Endodermal cell (in vitro differentiated cells): ENCODE measurements around the gene C19orf67. TPM values are rescaled to one million over a fixed set of nuclear protein-coding genes. Genes with fewer than 3 reads are reported as not detected.

Experiments used
- DNase-seq: peaks from one replicate; pipeline ENCODE4 v3.0.0-alpha.2; 2017
- H3K27ac ChIP-seq: 2 replicates; pipeline ENCODE4 v1.5.1; 2013; ENCODE audit warnings: mild to moderate bottlenecking, low read depth, low read length, moderate library complexity
- H3K27me3 ChIP-seq: 2 replicates; pipeline ENCODE4 v1.6.1; 2013; ENCODE audit warnings: mild to moderate bottlenecking, low read length, moderate library complexity; ENCODE audit not compliant: insufficient read depth, control insufficient read depth, poor library complexity, severe bottlenecking
- H3K36me3 ChIP-seq: 2 replicates; pipeline ENCODE4 v1.7.0; 2013; ENCODE audit warnings: mild to moderate bottlenecking, low read length, moderate library complexity; ENCODE audit not compliant: control insufficient read depth, insufficient read depth
- H3K4me1 ChIP-seq: one replicate; pipeline ENCODE4 v1.7.0; 2013; ENCODE audit warnings: low read length; ENCODE audit not compliant: control insufficient read depth, insufficient read depth
- H3K4me3 ChIP-seq: 2 replicates; pipeline ENCODE4 v1.5.1; 2013; ENCODE audit warnings: mild to moderate bottlenecking, low read length, moderate library complexity
- H3K9ac ChIP-seq: 2 replicates; pipeline ENCODE4 v1.6.1; 2013; ENCODE audit warnings: mild to moderate bottlenecking, low read length, moderate library complexity; ENCODE audit not compliant: poor library complexity, severe bottlenecking; ENCODE audit errors: extremely low read depth
- H3K9me3 ChIP-seq: 2 replicates; pipeline ENCODE4 v1.6.1; 2013; ENCODE audit warnings: mild to moderate bottlenecking, low read length, moderate library complexity; ENCODE audit not compliant: control insufficient read depth
- H3K27ac Mint-ChIP-seq: 2 replicates; pipeline ENCODE4 v1.8.0; 2020; ENCODE audit warnings: mixed read lengths
- H3K27me3 Mint-ChIP-seq: 2 replicates; pipeline ENCODE4 v1.8.0; 2021; ENCODE audit warnings: mild to moderate bottlenecking, mixed read lengths; ENCODE audit not compliant: insufficient read depth
- H3K36me3 Mint-ChIP-seq: 2 replicates; pipeline ENCODE4 v1.8.0; 2020; ENCODE audit warnings: low read depth, mixed read lengths
- H3K4me1 Mint-ChIP-seq: 2 replicates; pipeline ENCODE4 v1.8.0; 2020; ENCODE audit warnings: mixed read lengths
- H3K4me3 Mint-ChIP-seq: 2 replicates; pipeline ENCODE4 v1.8.0; 2020; ENCODE audit warnings: mild to moderate bottlenecking, moderate library complexity, mixed read lengths
- H3K9me3 Mint-ChIP-seq: 2 replicates; pipeline ENCODE4 v1.8.0; 2020; ENCODE audit warnings: mild to moderate bottlenecking, mixed read lengths
- CTCF ChIP-seq: fragments of 200-600 bp; sonication (generic); conservative IDR thresholded peaks from 2 replicates; pipeline ENCODE4 v1.5.0; 2021; ENCODE audit warnings: antibody characterized with exemption, mild to moderate bottlenecking
- WGBS, 2 experiments: methylation state at CpG; one replicate each; pipeline versions ENCODE4 v1.1.5 to v1.1.7; 2013; ENCODE audit warnings: missing lambda C conversion rate in 2 of 2, mixed read lengths in 1 of 2; ENCODE audit not compliant: insufficient coverage in 1 of 2, insufficient read length in 1 of 2; 5-methylcytosine and 5-hydroxymethylcytosine counted together
- total RNA-seq, 2 donors: library from RNA; stranded (reverse); fragmentation: NEBNext Ultra II Directional in 1 of 2; extraction: Animal tissue kit (Norgen Biotek cat#: 25700) in 1 of 2; gene quantifications; 2 replicates in 1 of 2; 3 replicates in 1 of 2; pipeline ENCODE4 v1.2.1, GENCODE V29; 2021

The C19orf67 gene
- total RNA-seq, 2 donors from 2014 or later, result 0.73 to 1.1 TPM

DNA sequence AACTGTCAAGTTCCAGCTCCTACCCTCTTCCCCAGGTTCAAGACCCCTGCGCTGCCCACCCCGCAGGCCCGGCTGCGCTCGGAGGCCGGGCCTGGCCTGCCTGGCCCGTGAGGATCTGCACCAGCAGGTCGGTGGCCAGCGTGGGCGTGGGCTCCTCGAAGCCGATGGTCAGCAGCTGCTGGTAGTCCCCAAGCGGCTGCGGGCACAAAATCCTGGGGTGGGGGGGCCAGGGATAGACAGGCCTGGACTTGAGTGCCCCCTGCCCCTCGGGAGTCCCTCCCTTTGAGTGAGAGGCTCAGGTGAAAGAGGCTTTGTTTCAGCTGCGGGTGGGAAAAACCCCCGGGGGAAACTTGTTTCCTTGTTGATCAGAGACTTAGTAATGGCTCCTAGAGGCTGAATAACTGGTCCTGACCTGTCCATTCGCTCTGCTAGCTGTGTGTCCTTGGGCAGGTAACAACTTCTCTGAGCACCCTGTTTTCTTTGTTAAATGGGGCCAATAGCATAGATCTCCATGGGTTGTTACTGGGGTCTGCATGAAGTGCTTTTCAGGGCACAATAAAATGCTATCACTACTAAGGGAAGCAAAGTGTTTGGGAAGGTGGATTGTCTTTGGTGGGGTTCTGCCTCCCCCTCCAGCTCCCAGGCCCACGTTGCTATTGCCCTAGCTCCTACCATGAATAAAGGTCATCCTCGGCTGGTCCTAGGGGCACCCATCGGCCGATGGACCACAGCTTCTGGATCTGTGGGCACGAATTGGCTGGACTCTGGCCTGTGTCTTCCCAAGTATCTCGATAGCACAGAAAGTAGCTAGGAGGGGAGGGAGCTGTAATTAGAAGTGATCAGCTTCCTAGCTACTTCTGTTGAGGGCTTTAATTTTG is 3.5 kb downstream of the C19orf67 start:
- 45 to 79% methylated on average over 9 to 24 of the region's 24 CpGs for WGBS, 2 experiments
- Mint-ChIP-seq H3K9me3 (no peaks in the 10 kb centered on the region), H3K4me1 (peaks cover 3% of the 10 kb centered on the region), H3K36me3 (peaks cover 5% of the 10 kb centered on the region), H3K4me3 (peak overlapping the region; percentile 79), H3K27ac (peak overlapping the region; percentile 84), H3K27me3 (peaks cover 26% of the 10 kb centered on the region)
- Histone ChIP-seq H3K4me1 (no peaks in the 10 kb centered on the region), H3K9ac (peak overlapping the region; percentile 45), H3K4me3 (peak overlapping the region; percentile 96), H3K36me3 (peaks cover 4% of the 10 kb centered on the region), H3K27ac (peak overlapping the region; percentile 82), H3K9me3 (no peaks in the 10 kb centered on the region), H3K27me3 (no peaks in the 10 kb centered on the region)
- no peak for TF ChIP-seq CTCF
- DNase-seq, result no peak

GRCh38 chr19:14080887-14081796 is 4.4 kb downstream of the C19orf67 start:
- Mint-ChIP-seq H3K27me3 (peaks cover 30% of the 10 kb centered on the region), H3K36me3 (no peaks in the 10 kb centered on the region), H3K9me3 (no peaks in the 10 kb centered on the region), H3K27ac (peak overlapping the region; percentile 96), H3K4me1 (peaks cover 3% of the 10 kb centered on the region), H3K4me3 (peak overlapping the region; percentile 79)
- Histone ChIP-seq H3K36me3 (no peaks in the 10 kb centered on the region), H3K9me3 (no peaks in the 10 kb centered on the region), H3K27me3 (peaks cover under 1% of the 10 kb centered on the region), H3K27ac (peak overlapping the region; percentile 82), H3K4me3 (peak overlapping the region; percentile 96), H3K4me1 (no peaks in the 10 kb centered on the region), H3K9ac (peak overlapping the region; percentile 71)
- TF ChIP-seq CTCF, result peak; percentile 14
- 2 to 3% methylated on average over 42 to 50 of the region's 50 CpGs for WGBS, 2 experiments
- peak; percentile 99 for DNase-seq

DNA sequence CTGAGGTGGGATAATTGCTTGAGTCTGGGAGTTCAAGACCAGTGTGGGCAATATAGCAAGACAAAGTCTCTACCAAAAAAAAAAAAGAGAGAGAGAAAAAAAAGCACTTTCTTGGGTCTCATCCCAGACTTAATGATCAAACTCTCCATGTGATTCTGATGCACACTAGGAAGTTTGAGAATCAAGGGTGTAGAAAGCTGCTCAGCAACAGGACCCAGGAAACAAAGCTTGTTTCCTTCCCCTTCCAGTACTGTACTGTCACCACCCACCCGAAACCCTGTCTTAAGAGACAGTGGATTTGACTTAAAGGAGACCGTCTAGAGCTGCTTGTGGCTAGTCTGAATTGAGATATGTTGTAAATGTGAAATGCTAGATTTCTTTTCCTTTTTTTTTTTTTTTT is 7.2 kb downstream of the C19orf67 start:
- Histone ChIP-seq H3K9ac (no peak overlapping the region), H3K9me3 (no peaks in the 10 kb centered on the region), H3K27ac (no peak overlapping the region), H3K36me3 (no peaks in the 10 kb centered on the region), H3K4me1 (no peaks in the 10 kb centered on the region), H3K4me3 (no peak overlapping the region), H3K27me3 (peaks cover 25% of the 10 kb centered on the region)
- DNase-seq, result no peak
- Mint-ChIP-seq H3K9me3 (no peaks in the 10 kb centered on the region), H3K4me1 (peaks cover 1% of the 10 kb centered on the region), H3K27ac (no peak overlapping the region), H3K27me3 (peaks cover 47% of the 10 kb centered on the region), H3K4me3 (no peak overlapping the region), H3K36me3 (no peaks in the 10 kb centered on the region)
- WGBS, 2 experiments, result 100% methylated on average over 2 of the region's 2 CpGs; no CpG with 5 or more reads in 1 of the 2 experiments
- TF ChIP-seq CTCF, result no peak
